Measurements from ENCODE around the gene LORICRIN. TPM values are rescaled to one million over a fixed set of nuclear protein-coding genes. Genes with fewer than 3 reads are reported as not detected.
"Not testable (repeated sequence)": the region's sequence is repeated elsewhere in the genome, so short reads cannot be mapped to it uniquely, and the experiment has no call there.

The LORICRIN gene
- total and polyA plus RNA-seq, 9 donors: 0.07 to 0.25 TPM; not detected in 7

DNA sequence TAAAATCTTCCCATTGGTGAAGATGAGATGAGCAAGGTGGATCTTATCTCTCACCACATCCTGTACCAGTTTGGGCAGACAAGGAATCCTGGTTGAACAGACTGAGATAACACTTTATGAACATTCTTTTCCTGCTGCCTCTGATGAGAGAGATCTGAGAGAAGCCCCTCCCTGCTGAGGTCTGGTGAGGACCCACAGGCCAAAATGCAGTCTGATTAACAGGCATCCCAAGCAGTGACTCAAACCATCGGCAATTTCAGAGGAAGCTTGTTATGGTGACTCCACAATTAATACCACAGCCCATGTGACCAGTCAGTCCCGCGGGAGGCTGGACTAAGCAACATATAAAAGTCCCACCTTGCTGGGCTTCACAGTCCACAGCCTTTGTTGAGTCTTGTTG is 42.3 kb upstream of the LORICRIN start, which contains the start of gene PRR9:
PRR9 (plus strand) TSS at position 373 of the 400 bp plus-strand sequence. CDS start 561 bp downstream, outside the sequence.
- no peak within 1 kb of the TSS for H3K27ac ChIP-seq

DNA sequence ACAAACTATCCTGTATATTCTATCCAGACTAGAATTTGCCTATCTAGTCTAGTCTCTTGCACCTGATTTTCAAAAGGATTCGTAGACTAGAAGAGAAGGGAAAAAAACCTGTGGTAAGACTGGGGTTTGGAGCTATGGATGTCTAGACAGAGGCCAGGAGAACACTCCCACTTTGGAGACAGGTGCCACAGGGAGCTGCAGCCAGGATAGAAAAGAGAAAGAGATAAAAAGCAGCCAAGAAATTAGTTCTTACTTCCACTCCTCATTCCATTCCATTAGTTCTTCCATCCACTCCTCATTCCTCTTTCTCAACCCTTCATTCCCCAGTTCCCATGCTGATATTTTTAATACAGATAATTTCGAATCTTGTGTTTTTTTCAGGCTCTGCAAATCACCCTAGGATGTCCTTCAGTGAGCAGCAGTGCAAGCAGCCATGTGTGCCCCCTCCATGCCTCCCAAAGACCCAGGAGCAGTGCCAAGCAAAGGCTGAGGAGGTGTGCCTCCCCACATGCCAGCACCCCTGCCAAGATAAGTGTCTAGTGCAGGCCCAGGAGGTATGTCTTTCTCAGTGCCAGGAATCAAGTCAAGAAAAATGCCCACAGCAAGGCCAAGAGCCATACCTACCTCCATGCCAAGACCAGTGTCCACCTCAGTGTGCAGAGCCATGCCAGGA is 41.6 kb upstream of the LORICRIN start:
- Histone ChIP-seq H3K4me1 (ENCODE audit: insufficient read depth) (peaks cover 3% of the 10 kb centered on the region), H3K9me3 (no peaks in the 10 kb centered on the region), H3K36me3 (no peaks in the 10 kb centered on the region), H3K27ac (no peak overlapping the region), H3K27me3 (no peaks in the 10 kb centered on the region), H3K4me3 (no peak overlapping the region)
- intact Hi-C loops (cut with DNase I): no loop called here
- DNase-seq: no peak
- no peak for TF ChIP-seq POLR2A (IDR thresholded peaks at IDR 0.05)
- WGBS, 3 donors: 40 to 52% (median 44%) methylated on average over 2 of the region's 2 CpGs

More for the DNA sequence above, 42.3 kb upstream of the LORICRIN start, which contains the start of gene PRR9:
- WGBS, 3 donors: 77 to 87% (median 86%) methylated on average over 3 of the region's 3 CpGs
- intact Hi-C loops (cut with DNase I): no loop called here
- H3K4me3 ChIP-seq: no peak within 1 kb of the TSS
- DNase-seq: no peak
- TF ChIP-seq POLR2A (IDR thresholded peaks at IDR 0.05) (no peak), EP300 (IDR thresholded peaks at IDR 0.05) (no peak)
- TF ChIP-seq, protein P1, sequence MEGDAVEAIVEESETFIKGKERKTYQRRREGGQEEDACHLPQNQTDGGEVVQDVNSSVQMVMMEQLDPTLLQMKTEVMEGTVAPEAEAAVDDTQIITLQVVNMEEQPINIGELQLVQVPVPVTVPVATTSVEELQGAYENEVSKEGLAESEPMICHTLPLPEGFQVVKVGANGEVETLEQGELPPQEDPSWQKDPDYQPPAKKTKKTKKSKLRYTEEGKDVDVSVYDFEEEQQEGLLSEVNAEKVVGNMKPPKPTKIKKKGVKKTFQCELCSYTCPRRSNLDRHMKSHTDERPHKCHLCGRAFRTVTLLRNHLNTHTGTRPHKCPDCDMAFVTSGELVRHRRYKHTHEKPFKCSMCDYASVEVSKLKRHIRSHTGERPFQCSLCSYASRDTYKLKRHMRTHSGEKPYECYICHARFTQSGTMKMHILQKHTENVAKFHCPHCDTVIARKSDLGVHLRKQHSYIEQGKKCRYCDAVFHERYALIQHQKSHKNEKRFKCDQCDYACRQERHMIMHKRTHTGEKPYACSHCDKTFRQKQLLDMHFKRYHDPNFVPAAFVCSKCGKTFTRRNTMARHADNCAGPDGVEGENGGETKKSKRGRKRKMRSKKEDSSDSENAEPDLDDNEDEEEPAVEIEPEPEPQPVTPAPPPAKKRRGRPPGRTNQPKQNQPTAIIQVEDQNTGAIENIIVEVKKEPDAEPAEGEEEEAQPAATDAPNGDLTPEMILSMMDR (IDR thresholded peaks at IDR 0.05): no peak
- no peaks in the 10 kb centered on the region for H3K9me3 ChIP-seq
- peaks cover 2% of the 10 kb centered on the region for H3K4me1 ChIP-seq (ENCODE audit: insufficient read depth)
- no peaks in the 10 kb centered on the region for H3K36me3 ChIP-seq
- H3K27me3 ChIP-seq: no peaks in the 10 kb centered on the region

DNA sequence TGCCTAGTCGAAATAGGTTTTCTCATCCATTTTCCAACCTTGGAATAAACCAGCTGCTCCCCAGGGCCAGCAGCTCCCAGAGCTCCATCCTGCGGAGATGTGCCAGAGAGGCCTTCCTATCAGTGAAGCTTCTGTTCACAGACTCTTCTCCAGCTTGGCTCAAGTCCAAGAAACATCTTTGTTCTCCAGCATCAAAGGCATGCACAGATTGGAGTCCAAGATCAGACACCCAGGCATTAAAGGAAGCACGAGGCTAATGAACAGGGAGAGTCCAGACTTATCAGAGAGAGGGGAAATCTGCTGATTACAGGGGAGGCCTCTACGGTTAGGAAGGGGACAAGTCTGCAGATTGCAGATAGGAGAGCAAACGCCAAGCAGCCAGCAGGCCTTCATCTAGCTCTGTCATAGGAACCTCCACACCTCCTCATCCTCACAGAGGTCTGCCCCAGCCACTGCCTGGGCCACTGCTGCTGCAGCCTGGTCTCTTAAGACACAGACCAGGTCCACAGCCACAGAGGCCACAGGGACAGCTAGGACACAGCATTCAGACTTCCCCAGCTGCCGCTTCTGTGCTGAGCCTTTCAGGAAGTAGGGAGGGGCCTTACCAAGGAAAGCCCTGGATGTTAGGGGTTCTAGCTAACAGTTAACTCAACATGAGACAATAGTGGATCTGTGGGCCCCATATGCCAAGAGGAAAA is 38.7 kb upstream of the LORICRIN start:
- Histone ChIP-seq H3K27me3 (no peaks in the 10 kb centered on the region), H3K4me1 (ENCODE audit: insufficient read depth) (peaks cover 3% of the 10 kb centered on the region), H3K9me3 (no peaks in the 10 kb centered on the region), H3K36me3 (no peaks in the 10 kb centered on the region), H3K4me3 (no peak overlapping the region), H3K27ac (peak overlapping the region in 1 of 2 donors; percentile 48)
- WGBS, 3 donors: 19 to 26% (median 19%) methylated on average over 6 of the region's 6 CpGs
- peak in 4 of 5 donors; percentile 37 to 67 (median 53) for DNase-seq
- intact Hi-C loops (cut with DNase I): loop anchor here in 3 of 4 donors (5.0 kb wide), 4 partner anchors 298 to 532 kb away; no protein-coding TSS in a partner anchor
- TF ChIP-seq EP300 (IDR thresholded peaks at IDR 0.05): no peak
- TF ChIP-seq POLR2A (IDR thresholded peaks at IDR 0.05): no peak
- TF ChIP-seq, protein P1 (IDR thresholded peaks at IDR 0.05): no peak

DNA sequence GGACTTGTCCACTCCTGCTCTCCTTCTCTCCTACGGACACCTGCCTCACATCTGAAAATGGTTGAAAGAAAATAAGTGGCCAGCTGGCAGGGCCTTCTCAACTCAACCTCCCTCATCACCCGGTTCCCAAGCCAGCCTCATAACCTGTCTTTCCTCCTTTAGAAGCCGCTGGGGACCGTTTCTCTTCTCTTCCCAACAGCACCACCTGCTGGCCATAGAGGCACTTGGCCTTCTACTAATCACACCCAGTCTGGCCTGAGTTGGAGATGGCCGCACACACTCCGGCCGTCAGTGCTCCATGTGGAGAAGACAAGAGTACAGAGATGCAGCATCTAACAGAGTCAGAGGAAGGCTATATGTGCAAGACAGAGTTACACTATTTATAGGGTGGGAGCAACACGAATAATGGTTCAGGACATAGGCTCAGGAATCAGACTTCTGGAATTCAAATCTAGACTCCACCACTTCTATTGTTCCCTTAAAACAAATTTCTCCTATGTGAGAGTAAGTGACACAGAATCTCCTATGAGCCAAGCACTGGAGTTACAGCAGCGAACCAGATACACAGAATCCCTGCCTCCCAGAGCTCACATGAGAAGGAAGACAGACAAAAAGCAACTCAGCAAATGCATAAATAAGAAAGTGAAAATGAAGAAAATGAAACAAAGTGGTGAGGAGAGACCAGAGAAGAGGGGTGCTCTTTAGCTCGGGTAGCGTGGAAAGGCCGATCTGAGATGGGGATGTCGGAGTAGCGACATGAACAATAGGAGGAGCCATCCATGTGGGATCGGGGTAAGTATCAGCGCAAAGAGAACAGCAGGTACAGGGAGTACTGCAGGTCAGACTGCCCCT is 36.2 kb upstream of the LORICRIN start:
- DNase-seq: peak; percentile 78 to 87 (median 84)
- intact Hi-C loops (cut with DNase I): loop anchor here in 3 of 4 donors (5.0 kb wide), 4 partner anchors 301 to 529 kb away; no protein-coding TSS in a partner anchor
- not testable (repeated sequence) for H3K4me3 ChIP-seq; H3K27ac ChIP-seq; H3K36me3 ChIP-seq; H3K9me3 ChIP-seq; H3K4me1 ChIP-seq (ENCODE audit: insufficient read depth); H3K27me3 ChIP-seq
- TF ChIP-seq, protein P1 (IDR thresholded peaks at IDR 0.05): peak; percentile 45 to 67 (median 64)
- 51 to 56% (median 55%) methylated on average over 16 of the region's 16 CpGs for WGBS, 3 donors

Measured in ovary (tissue), 9 donors.